Left cardiac atrium (tissue), 4 donors: ENCODE data around the gene ATG7. TPM values are rescaled to one million over a fixed set of nuclear protein-coding genes. Genes with fewer than 3 reads are reported as not detected.
"Not testable (repeated sequence)": the region's sequence is repeated elsewhere in the genome, so short reads cannot be mapped to it uniquely, and the experiment has no call there.

Experiments used
- ATAC-seq, 2 donors: fragments of 200-7000 bp; cut with Tn5 transposase; one replicate each; pipeline ENCODE4 v1.9.1; 2020; ENCODE audit warnings: mild to moderate bottlenecking in 2 of 2, moderate library complexity in 2 of 2
- DNase-seq: peaks from one replicate; pipeline ENCODE4 v3.0.0-alpha.2; 2020
- intact Hi-C, 2 donors: fragments of 100-400 bp; cut with DNase I; formaldehyde crosslinking; loops; one replicate each; pipeline versions ENCODE4 v1.14.1 to v1.15.1; 2022 to 2023
- total RNA-seq, 2 donors: library from RNA; stranded (reverse); fragmentation: NEBNext Ultra II Directional; extraction: Animal tissue kit (Norgen Biotek cat#: 25700); gene quantifications; one replicate each; pipeline ENCODE4 v1.2.1, GENCODE V29; 2021
- donor health status: DM: no; HTN: yes; CAD: no.
- donor health status: DM: no; HTN: yes; CAD: no; lungs with severe emphysema.
- donor health status: DM: yes; HTN: yes; CAD: no.
- donor health status: Dilated cardiomyopathy.

The ATG7 gene
- total RNA-seq, 2 donors from 2014 or later = 21.7 to 22.8 TPM

DNA sequence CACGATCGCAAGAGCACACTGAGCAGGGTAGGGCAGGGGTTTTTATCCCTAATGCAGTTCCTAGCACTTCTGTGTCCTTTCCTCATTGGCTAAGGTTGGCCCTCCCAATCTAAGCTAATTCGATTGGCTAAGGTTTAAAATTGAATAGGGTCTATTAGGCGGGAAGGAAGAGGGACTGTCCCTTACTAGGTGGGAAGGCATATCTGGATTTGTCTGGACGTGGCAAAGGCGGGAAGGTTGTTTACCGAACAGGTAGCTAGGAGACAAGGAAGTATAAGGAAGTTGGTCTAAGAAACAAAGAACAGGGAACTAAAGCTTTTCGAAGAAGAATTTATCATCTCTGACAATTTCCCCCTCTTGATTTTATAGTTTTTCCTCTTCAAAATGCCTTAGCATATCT is 24.8 kb upstream of the ATG7 start:
- no peak for DNase-seq
- intact Hi-C loops = loop anchor here in 1 of 2 donors (10.0 kb wide), 1 partner anchor 67 kb away; no protein-coding TSS in a partner anchor
- ATAC-seq = no peak

DNA sequence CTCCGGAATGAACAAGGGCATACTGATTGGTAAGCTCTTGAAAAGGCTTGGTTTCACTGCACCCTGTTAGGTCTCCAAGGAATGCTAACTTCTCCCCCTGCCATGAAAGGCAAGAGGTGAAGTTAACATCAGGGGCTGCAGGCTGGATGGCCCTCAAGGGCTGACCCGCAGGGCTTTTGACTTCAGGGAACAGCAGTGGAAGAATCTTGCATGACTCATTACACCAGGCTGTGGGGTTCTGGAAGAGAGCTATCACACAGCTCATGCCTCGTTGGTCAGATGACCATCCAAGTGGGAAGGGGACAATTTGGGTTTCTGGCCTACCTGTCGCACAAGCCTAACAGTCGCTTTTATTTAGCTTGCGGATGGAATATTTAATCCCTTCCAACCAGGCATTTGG is 23.6 kb upstream of the ATG7 start:
- intact Hi-C loops = loop anchor here in 1 of 2 donors (10.0 kb wide), 1 partner anchor 66 kb away; no protein-coding TSS in a partner anchor
- DNase-seq (no peak), ATAC-seq (no peak)

DNA sequence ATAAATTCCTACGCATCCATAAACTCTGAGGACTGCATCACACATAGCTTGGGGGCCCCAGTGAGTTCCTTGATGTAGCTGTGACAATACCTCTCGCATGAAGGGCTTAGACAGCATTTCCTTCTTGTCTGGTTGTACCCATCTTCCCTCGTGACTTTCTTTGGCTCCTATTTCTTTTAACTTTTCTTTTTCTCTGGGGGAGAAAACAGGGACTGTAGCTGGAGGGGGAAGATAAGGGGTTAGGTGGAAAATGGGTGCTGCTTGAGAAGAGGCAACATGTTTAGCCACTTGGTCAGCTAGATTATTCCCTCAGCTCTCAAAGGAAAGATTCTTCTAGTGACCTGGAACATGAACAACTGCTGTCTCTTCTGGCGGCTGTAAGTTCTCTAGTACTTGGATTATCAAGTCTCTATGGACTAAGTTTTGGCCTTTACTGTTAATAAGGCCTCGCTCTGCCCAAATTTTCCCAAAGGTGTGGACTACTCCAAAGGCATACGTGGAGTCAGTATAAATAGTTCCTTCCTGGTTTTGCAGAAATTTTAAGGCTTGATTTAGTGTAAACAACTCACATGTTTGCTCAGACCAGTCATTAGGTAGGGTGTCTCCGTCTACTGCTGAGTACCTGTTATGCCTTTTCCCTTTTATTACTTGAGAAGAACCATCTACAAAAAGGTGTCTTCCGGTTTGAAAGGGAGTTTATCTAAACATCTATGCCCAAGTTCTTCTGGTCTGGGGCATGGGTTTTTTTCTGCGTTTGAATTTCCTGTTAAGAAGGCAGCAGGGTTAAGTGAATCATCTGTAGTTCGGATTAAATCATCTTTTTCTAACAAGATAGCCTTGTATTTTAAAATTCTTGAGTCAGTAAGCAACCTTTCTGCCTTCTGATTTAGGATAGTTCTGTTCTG is 21.0 kb upstream of the ATG7 start:
- intact Hi-C loops = loop anchor here in 1 of 2 donors (10.0 kb wide), 1 partner anchor 84 kb away; no protein-coding TSS in a partner anchor
- ATAC-seq = no peak
- no peak for DNase-seq

DNA sequence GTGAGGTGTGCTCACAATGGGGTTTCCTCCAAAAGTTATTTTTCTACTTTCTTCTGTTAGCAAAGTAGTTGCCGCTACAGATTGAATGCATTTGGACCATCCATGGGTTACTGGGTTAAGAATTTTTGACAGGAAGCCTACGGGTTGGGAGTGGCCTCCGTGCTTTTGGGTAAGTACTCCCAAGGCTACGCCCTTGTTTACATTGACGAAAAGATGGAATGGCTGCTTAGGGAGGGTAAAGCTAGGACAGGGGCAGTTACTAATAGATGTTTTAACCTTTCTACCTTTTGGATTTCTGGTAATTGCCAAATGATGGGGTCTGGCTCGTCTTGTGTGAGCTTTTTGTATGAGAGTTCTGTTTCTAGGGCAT is 20.4 kb upstream of the ATG7 start:
- DNase-seq (no peak), ATAC-seq (no peak)
- intact Hi-C loops = loop anchor here in 1 of 2 donors (10.0 kb wide), 1 partner anchor 83 kb away; no protein-coding TSS in a partner anchor

DNA sequence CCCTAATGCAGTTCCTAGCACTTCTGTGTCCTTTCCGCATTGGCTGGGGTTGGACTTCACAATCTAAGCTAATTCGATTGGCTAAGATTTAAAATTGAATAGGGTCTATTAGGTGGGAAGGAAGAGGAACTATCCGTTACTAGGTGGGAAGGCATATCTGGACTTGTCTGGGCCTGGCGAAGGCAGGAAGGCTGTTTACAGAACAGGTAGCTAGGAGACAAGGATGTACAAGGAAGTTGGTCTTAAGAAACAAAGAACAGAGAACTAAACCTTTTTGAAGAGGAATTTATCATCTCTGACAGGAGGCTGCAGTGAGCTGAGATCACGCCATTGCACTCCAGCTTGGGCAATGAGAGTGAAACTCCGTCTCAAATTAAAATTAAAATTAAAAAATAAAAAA is 17.3 kb upstream of the ATG7 start:
- ATAC-seq (no peak), DNase-seq (no peak)
- intact Hi-C loops = loop anchor here in 1 of 2 donors (10.0 kb wide), 1 partner anchor 80 kb away; no protein-coding TSS in a partner anchor

DNA sequence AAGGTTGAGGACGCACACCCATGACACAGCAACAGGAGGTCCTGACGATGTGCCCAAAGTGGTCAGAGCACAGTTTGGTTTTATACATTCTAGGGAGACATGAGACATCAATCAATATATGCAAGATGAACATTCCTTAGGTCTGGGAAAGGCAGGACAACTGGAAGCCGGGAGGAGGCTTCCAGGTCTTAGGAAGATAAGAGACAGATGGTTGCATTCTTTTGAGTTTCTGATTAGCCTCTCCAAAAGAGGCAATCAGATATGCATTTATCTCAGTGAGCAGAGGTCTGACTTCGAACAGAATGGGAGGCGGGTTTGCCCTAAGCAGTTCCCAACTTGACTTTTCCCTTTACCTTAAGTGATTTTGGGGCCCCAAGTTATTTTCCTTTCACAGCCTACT is 16.7 kb upstream of the ATG7 start:
- not testable (repeated sequence) for ATAC-seq, DNase-seq
- intact Hi-C loops = loop anchor here in 1 of 2 donors (10.0 kb wide), 1 partner anchor 79 kb away; no protein-coding TSS in a partner anchor

DNA sequence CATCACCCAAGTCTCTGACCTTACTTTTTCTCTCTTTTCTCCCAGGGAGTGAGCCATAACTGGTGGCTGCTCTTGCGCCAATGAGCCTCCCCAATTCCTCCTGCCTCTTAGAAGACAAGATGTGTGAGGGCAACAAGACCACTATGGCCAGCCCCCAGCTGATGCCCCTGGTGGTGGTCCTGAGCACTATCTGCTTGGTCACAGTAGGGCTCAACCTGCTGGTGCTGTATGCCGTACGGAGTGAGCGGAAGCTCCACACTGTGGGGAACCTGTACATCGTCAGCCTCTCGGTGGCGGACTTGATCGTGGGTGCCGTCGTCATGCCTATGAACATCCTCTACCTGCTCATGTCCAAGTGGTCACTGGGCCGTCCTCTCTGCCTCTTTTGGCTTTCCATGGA is 13.2 kb upstream of the ATG7 start:
- DNase-seq = no peak
- intact Hi-C loops = loop anchor here in 1 of 2 donors (10.0 kb wide), 1 partner anchor 76 kb away; no protein-coding TSS in a partner anchor
- no peak for ATAC-seq

DNA sequence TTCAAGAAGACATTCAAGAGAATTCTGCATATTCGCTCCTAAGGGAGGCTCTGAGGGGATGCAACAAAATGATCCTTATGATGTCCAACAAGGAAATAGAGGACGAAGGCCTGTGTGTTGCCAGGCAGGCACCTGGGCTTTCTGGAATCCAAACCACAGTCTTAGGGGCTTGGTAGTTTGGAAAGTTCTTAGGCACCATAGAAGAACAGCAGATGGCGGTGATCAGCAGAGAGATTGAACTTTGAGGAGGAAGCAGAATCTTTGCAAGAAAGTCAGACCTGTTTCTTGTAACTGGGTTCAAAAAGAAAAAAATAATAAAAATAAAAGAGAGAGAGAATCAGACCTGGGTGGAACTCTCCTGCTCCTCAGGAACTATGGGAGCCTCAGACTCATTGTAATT is 11.7 kb upstream of the ATG7 start:
- no peak for DNase-seq
- intact Hi-C loops = no loop called here
- no peak for ATAC-seq

DNA sequence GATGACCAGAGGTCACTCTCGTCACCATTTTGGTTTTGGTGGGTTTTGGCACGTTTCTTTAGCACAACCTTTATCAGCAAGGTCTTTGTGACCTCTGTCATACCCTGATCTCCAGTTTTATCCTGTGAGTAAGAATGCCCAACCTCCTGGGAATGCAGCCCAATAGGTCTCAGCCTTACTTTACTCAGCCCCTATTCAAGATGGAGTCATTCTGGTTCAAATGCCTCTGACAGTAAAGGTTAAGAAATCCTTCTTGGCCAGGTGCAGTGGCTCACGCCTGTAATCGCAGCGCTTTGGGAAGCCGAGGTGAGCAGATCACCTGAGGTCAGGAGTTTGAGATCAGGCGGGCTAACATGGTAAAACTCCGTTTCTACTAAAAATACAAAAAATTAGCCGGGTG is 3.2 kb upstream of the ATG7 start:
- ATAC-seq (no peak), DNase-seq (no peak)
- intact Hi-C loops = no loop called here

DNA sequence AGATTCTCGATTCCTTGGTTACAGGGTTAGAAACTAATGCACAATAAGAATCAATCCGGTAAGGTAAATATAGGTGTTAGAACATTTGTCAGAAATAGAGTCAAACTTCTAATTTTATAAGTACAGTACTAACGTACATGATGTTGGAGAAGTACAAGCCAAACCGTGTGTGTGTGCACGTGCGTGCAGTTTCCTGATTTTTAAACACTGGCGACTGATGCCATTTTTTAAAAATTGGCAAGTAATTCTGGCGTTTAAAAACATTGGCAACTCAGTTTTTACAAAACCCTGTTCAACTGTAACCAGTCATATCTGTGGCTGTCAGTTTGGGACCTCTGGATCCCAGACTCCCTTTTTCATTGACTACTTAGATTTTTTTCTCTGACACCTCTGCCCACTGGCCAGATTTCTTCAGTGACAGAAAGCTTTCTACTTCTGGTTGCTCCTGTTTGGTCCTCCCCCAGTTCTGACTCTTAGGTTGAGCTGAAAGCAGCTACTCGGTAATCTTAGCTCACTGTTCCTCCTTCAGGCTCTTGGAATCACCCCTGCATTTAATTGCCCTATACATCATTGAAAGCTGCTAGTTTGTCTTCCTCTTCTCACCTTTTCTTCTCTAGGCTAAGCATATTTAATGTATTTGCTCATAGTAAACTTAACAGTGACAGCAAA is 843 bp downstream of the ATG7 start:
- DNase-seq (no peak), ATAC-seq (no peak)
- intact Hi-C loops = no loop called here

DNA sequence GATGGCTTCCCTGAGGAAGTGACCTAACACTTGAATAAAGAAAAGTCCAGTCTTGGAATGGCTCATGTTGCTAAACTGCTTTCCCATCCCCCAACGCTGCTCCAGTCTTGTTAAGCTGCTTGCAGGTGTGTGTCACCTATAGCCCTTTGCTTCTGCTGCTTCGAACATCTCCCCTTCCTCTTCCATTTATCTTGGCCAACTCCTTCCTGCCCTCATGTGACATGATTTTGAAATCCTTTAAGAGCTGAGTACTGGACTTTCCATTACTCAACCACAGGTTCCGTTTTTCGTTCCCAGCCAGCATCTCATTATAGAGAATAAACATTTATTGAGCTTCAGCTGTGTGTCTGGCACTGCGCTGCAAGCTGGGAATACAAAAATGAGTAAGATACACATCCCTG is 1.7 kb downstream of the ATG7 start:
- ATAC-seq (peak in 1 of 2 donors; percentile 9), DNase-seq (no peak)
- intact Hi-C loops = no loop called here

DNA sequence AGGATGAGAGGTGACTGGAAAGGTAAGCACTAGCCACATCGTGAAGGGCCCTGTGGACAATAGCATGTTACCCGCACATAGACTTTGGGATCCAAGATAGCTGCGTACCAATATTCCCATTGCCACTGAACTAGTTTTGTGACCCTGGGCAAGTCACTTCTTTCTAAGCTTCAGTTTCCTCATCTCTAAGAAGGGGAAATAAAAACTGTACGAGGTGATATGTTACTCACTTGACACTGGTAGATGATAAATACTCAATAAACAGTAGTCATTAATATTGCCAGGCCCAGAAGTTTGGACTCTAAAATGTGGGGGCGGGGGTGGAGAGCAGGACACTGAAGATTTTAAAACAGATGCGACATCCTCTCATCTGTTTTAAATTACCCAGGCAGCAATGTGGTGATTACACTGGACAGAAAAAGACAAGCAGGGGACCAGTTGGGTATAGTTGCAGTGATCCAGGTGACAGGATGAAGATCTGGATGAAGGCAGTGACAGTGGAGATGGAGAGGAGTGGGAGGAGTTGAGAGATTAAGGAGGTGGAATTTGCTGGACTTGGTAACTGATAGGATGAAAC is 2.5 kb downstream of the ATG7 start:
- no peak for ATAC-seq
- DNase-seq = no peak
- intact Hi-C loops = no loop called here

DNA sequence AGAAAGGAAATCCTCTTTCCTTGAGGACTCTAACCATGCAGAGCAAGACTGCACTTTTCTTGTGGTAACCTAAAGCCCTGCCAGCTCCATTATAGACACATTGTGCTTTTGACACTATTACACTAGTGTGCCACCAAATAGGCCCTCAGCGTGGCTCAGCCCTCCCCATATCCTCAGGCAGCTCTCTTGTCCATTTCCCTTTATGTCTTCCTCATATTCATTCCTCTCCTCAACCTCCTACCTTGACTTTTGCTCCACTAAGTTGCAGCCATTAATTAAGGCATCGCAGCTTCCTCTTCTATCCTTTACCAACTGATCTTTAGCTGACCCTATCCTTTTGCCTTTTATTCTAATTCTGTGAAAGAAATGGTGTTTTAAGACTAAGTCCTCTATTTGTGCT is 3.7 kb downstream of the ATG7 start:
- intact Hi-C loops = no loop called here

DNA sequence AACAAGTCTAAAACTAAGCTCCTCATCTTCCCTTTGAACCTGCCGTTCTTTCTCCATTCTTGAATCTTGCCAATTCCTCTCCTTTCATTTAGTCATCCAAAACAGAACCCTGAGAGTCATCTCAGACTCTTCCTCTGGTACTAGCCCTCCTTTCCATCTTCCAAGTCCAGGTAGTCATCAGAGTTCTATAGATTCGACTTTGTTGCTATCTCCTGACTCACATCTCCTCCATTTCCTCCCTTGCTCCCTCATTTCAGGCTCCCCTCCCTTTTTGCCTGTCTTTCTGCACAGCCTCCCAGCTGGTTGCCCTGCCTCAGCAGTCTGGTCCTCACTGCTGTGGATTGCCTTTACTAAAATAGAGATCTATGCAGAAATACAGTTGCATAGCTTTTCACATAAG is 4.7 kb downstream of the ATG7 start:
- ATAC-seq = no peak

More for the DNA sequence above, 3.7 kb downstream of the ATG7 start:
- DNase-seq = no peak
- no peak for ATAC-seq

DNA sequence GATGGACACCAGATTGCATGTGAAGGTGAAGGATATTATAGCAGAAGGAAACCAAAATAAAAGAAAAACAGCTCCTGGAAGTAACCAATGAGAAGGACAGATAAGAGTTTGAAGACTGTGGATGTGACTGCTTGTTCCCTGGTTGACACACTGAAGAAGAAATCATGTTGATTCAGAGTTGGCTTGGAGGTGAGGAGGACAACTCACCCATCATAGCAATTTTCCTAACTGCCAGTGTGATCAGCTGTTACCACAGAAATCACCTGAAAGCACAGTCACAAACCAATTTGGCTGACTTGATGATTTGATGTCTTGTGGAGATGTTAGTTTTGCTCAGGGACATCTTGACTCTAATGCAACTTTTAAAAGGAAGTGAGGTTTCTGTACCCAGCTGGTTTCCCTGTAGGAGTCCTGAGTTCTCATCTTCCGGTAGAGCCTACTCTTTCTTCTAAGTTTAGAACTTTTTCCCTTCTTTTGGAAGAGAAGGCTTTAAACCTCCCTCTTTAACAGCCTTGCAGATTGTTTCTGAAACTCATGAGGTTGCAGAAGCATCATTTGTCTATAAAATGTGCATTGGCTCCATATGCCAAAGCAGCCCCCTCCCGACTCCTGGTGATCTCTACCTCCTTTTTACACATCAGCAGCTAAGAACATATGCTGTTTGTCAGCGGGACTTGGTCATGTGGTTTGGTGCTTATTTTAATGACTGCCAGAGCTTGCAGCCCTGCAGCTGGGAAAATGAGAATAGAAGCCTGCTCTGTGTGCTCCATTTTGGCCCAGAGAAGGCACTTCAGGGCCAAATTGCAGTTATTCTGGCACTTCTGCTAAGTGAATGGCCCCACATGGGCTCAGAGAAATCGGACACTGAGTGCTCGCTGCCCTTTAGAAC is 10.3 kb downstream of the ATG7 start:
- intact Hi-C loops = no loop called here
- peak; percentile 83 to 93 for ATAC-seq
- DNase-seq = no peak

More for the DNA sequence above, 4.7 kb downstream of the ATG7 start:
- intact Hi-C loops = no loop called here
- DNase-seq = no peak

DNA sequence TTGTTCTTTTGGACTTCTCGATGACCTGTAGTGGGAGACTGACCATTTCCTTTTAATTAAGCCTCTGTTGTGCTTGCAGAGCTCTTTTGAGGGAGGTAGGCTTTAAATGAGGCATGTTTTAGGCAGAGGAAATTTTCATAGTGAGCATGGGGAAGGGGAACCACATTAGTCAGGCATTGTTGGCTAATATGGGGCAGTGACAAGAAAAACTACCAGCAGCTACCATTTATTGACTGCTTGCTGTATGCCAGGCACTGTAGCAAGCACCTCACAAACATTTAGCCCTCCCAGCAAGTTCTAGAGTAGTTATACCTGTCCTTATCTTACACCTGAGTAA is 10.9 kb downstream of the ATG7 start:
- ATAC-seq (no peak), DNase-seq (no peak)
- intact Hi-C loops = no loop called here

DNA sequence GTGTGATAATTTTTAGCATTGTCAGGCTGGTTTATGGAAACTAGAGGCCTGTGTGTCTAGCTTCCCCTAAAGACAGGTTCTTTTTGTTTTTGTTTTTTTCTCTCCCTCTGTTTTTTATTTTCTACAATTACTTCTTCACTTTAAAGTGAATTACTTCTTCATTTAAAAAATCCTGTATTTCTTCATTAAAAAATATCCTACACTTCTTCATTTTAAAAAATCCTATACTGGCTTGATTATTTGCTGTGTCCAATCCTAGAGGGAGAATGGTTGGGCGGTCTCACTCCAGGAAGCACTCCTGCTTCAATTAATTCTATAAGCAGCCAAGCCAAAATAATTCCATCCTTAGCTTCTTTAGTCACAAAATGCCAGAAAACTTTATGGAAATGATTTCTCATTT is 11.8 kb downstream of the ATG7 start:
- intact Hi-C loops = no loop called here
- ATAC-seq (no peak), DNase-seq (no peak)

DNA sequence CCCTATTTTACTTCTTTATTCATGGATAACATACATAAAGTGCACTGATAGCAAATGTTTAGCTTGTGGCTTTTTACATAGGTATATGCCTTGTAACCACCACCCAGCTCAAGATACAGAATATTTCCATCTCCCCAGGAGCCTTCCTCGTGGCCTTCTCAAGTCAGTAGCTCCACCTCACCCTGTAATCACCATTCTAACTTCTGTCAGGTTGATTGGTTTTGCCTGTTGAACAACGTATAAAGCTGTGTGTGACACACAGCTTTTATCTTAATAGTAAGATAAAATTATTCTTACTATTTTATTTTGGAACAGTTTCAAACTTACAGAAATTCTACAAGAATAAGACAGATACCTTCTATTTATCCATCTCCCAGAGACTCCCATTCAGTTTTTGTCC is 13.3 kb downstream of the ATG7 start:
- no peak for DNase-seq
- intact Hi-C loops = no loop called here
- no peak for ATAC-seq

DNA sequence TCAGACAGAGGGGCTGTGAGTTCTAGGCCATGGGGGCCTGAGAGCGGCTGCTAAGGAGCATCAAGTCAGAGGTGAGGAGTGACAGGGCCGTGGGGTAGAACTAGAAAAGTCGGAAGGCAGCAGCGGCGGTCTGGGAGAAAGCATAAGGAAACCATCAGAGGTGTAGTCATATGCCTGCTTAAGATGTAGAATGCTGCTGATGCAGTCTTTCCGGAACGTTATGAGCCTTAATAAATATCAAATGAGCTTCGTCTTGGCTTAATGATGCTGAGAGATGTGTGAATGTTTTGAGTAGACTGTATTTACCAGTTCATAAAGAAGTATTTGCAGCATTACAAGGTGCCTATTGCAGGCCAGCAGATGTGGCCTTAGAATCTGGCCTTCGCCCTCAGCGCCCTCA is 15.2 kb downstream of the ATG7 start:
- DNase-seq = no peak
- ATAC-seq = no peak
- intact Hi-C loops = no loop called here
